Osteoblast (primary cell): Measurements from ENCODE around the gene DDX10. TPM values are rescaled to one million over a fixed set of nuclear protein-coding genes. Genes with fewer than 3 reads are reported as not detected.

Experiments
- DNase-seq: peaks from one replicate; pipeline ENCODE4 v3.0.0; 2011; ENCODE audit warnings: low spot score, mixed read lengths; ENCODE audit not compliant: insufficient read length; ENCODE audit errors: missing footprints
- H2AFZ ChIP-seq: 2 replicates; pipeline ENCODE4 v1.6.0; 2011; ENCODE audit warnings: mild to moderate bottlenecking, low read length
- H3K27ac ChIP-seq: 2 replicates; pipeline ENCODE4 v1.5.1; 2011; ENCODE audit warnings: mild to moderate bottlenecking, low read depth, low read length, moderate library complexity
- H3K27me3 ChIP-seq: 2 replicates; pipeline ENCODE4 v1.6.0; 2012; ENCODE audit warnings: mild to moderate bottlenecking, control low read depth, inconsistent platforms, low read length, moderate library complexity; ENCODE audit not compliant: insufficient read depth
- H3K36me3 ChIP-seq: 2 replicates; pipeline ENCODE4 v1.5.1; 2011; ENCODE audit warnings: mild to moderate bottlenecking, low read length, control low read depth, moderate library complexity; ENCODE audit not compliant: insufficient read depth
- H3K4me1 ChIP-seq: 2 replicates; pipeline ENCODE4 v1.5.1; 2011; ENCODE audit warnings: mild to moderate bottlenecking, low read length, control low read depth, moderate library complexity; ENCODE audit not compliant: insufficient read depth
- H3K4me2 ChIP-seq: 2 replicates; pipeline ENCODE4 v1.6.0; 2011; ENCODE audit warnings: mild to moderate bottlenecking, low read length; ENCODE audit not compliant: insufficient read depth
- H3K4me3 ChIP-seq: fragments of 200-600 bp; sonication (generic); 3 replicates; pipeline ENCODE4 v1.5.1; 2012; ENCODE audit warnings: mild to moderate bottlenecking, low read length, inconsistent platforms; ENCODE audit not compliant: insufficient read depth
- H3K79me2 ChIP-seq: 2 replicates; pipeline ENCODE4 v1.6.0; 2012; ENCODE audit warnings: mild to moderate bottlenecking, low read length, control low read depth, inconsistent platforms; ENCODE audit not compliant: insufficient read depth
- H3K9me3 ChIP-seq: 2 replicates; pipeline ENCODE4 v1.5.1; 2011; ENCODE audit warnings: low read depth, low read length, control low read depth
- H4K20me1 ChIP-seq: 2 replicates; pipeline ENCODE4 v1.6.0; 2012; ENCODE audit warnings: mild to moderate bottlenecking, low read length, control low read depth; ENCODE audit not compliant: insufficient read depth
- total RNA-seq: library from RNA; depleted of rRNA; stranded (reverse); fragments of >200 nt; gene quantifications from 2 replicates; pipeline ENCODE4 v1.2.3, GENCODE V29; 2012
- TF ChIP-seq, protein P1 (sequence below): IDR thresholded peaks from 2 replicates; pipeline ENCODE4 v1.5.1; 2011; ENCODE audit warnings: mild to moderate bottlenecking, low read depth, low read length, moderate library complexity; ENCODE audit errors: extremely low read depth

DDX10 gene
- total RNA-seq, 1 donor = 16.6 TPM

DNA sequence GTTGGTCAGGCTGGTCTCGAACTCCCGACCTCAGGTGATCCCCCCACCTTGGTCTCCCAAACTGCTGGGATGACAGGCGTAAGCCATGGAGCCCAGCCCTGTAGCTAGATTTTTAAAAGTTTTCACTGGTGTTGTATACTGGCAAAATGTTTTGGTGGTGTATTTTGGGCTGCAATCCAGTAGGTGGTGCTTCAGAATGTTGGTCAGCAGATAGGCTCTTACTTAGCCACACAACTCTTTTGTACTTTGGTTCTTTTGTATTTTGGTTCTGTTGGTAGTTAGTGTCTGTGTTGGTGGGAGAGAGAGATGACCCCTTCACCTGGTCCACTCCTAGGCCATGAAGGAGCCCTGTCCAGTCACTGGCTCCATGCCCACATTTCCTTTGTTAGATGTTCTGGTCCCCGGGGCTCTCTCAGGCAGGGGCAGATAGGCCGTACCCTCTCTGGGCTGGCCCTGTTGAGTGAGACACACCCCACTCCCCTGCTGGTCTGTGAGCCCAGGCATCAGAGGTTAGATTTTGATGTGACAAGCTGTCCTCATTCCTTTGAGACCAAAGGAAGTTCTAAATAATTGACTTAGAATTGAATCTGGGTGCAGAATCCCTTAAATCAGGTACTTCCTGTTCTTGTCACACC lies 123.8 kb downstream of the DDX10 start:
- H3K4me2 ChIP-seq = no peak overlapping the region
- H2AFZ ChIP-seq = peak overlapping the region; percentile 57
- DNase-seq = peak; percentile 43
- peaks cover 47% of the 10 kb centered on the region for H3K79me2 ChIP-seq
- no peak overlapping the region for H3K27ac ChIP-seq
- H3K4me3 ChIP-seq = no peak overlapping the region
- no peaks in the 10 kb centered on the region for H3K36me3 ChIP-seq
- H3K4me1 ChIP-seq = peaks cover 4% of the 10 kb centered on the region
- no peaks in the 10 kb centered on the region for H3K27me3 ChIP-seq
- no peaks in the 10 kb centered on the region for H4K20me1 ChIP-seq
- TF ChIP-seq, protein P1, sequence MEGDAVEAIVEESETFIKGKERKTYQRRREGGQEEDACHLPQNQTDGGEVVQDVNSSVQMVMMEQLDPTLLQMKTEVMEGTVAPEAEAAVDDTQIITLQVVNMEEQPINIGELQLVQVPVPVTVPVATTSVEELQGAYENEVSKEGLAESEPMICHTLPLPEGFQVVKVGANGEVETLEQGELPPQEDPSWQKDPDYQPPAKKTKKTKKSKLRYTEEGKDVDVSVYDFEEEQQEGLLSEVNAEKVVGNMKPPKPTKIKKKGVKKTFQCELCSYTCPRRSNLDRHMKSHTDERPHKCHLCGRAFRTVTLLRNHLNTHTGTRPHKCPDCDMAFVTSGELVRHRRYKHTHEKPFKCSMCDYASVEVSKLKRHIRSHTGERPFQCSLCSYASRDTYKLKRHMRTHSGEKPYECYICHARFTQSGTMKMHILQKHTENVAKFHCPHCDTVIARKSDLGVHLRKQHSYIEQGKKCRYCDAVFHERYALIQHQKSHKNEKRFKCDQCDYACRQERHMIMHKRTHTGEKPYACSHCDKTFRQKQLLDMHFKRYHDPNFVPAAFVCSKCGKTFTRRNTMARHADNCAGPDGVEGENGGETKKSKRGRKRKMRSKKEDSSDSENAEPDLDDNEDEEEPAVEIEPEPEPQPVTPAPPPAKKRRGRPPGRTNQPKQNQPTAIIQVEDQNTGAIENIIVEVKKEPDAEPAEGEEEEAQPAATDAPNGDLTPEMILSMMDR = peak; percentile 53
- H3K9me3 ChIP-seq = no peaks in the 10 kb centered on the region

DNA sequence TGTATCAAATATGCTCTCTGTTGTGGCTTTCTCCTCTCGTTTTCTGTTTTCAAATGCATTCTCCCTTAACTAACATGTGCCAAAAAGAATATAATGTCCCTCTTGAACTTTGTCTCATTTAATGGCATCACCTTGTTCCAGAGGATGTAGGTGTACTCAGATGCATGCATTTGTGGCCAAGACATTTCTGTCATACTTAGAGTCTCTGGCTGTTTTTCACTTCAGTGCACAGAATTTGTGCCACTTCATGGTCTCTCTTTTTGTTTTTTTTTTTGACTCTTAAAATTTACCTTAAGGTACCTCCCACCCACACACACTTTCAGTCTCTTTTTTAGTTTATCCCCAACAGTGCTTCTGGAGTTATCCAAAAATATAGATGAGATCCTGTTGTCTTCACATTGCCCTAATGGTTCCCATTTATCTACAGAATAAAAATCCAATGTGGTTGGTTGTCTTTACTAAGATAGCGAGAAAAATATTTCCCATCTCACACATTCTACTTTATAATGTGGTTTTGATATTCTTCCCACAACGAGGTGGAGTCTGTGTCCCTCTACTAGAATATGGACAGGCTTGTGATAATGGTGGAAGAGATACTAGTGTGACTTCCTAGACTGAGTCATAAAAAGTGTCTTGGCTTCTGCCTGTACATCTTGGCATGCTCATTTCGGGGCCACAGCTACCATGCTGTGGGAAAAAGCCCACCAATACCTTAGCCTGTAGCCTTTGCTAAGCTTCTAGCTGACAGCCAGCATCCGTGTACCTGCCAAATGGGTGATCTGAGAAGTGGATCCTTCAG lies 125.8 kb downstream of the DDX10 start:
- no peak overlapping the region for H2AFZ ChIP-seq
- H3K4me1 ChIP-seq = peaks cover 4% of the 10 kb centered on the region
- no peak overlapping the region for H3K4me2 ChIP-seq
- H3K36me3 ChIP-seq = no peaks in the 10 kb centered on the region
- DNase-seq = no peak
- no peaks in the 10 kb centered on the region for H3K9me3 ChIP-seq
- H3K79me2 ChIP-seq = peaks cover 37% of the 10 kb centered on the region
- no peak overlapping the region for H3K4me3 ChIP-seq
- H4K20me1 ChIP-seq = no peaks in the 10 kb centered on the region
- TF ChIP-seq, protein P1 = no peak
- no peaks in the 10 kb centered on the region for H3K27me3 ChIP-seq
- no peak overlapping the region for H3K27ac ChIP-seq

DNA sequence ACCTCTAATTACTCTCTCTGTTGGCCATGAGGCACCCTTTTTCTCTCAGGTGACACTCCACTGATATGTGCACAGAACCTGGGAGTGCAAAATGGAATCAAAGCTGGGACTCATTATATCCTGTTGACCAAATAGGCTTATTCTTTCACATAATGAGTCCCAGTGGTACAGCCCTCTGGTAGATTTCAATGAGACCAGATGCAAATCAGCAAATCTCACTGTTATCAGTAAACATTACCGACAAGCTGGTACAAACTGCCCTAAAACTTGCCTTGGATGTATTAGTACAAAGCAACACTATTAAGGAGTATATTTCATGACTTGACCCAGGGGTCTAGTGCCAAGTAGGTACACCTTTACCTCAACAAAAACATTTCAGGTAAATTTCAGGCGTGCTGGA lies 128.3 kb downstream of the DDX10 start:
- DNase-seq = no peak
- no peaks in the 10 kb centered on the region for H3K9me3 ChIP-seq
- H3K4me3 ChIP-seq = no peak overlapping the region
- peaks cover 22% of the 10 kb centered on the region for H3K79me2 ChIP-seq
- no peak overlapping the region for H3K27ac ChIP-seq
- no peaks in the 10 kb centered on the region for H3K36me3 ChIP-seq
- TF ChIP-seq, protein P1 = no peak
- no peaks in the 10 kb centered on the region for H3K27me3 ChIP-seq
- peaks cover 4% of the 10 kb centered on the region for H3K4me1 ChIP-seq
- H2AFZ ChIP-seq = no peak overlapping the region
- no peak overlapping the region for H3K4me2 ChIP-seq
- H4K20me1 ChIP-seq = no peaks in the 10 kb centered on the region

DNA sequence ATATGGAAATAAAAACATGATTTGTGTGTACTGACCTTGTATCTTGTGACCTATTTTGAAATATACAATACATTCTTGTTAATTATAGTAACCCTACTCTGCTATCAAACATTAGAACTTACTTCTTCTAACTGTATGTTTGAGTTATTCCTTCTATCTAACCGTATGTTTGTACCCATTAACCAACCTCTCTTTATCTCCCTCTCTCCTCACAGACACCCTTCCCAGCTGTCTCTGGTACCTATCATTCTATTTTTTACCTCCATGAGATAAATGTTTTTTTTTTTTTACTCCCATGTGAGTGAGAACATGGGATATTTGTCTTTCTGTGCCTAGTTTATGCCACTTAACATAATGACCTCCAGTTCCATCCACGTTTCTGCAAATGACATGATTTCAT lies 128.7 kb downstream of the DDX10 start:
- H3K79me2 ChIP-seq = peaks cover 22% of the 10 kb centered on the region
- H3K4me2 ChIP-seq = no peak overlapping the region
- no peaks in the 10 kb centered on the region for H4K20me1 ChIP-seq
- no peaks in the 10 kb centered on the region for H3K27me3 ChIP-seq
- peaks cover 2% of the 10 kb centered on the region for H3K4me1 ChIP-seq
- no peak overlapping the region for H2AFZ ChIP-seq
- no peak for DNase-seq
- no peak overlapping the region for H3K27ac ChIP-seq
- no peaks in the 10 kb centered on the region for H3K36me3 ChIP-seq
- no peak overlapping the region for H3K4me3 ChIP-seq
- H3K9me3 ChIP-seq = no peaks in the 10 kb centered on the region
- TF ChIP-seq, protein P1 = no peak
